SK-N-SH (cell line): ENCODE measurements around the gene SENP1.

Experiments used
- CTCF ChIP-seq: fragments of 200-600 bp; sonication (generic); IDR thresholded peaks from 2 replicates; pipeline ENCODE4 v1.6.1; 2017; ENCODE audit warnings: antibody characterized with exemption, mild to moderate bottlenecking, moderate library complexity
- FOXJ3 ChIP-seq: sonication (generic); formaldehyde crosslinking; IDR thresholded peaks from 2 replicates; pipeline ENCODE4 v1.5.1; 2020; ENCODE audit warnings: mild to moderate bottlenecking, missing genetic modification reagents
- RXRA ChIP-seq: IDR thresholded peaks from 2 replicates; pipeline ENCODE4 v1.4.0; 2012; ENCODE audit warnings: low read depth, mild to moderate bottlenecking, borderline replicate concordance
- YY1 ChIP-seq: IDR thresholded peaks from 2 replicates; pipeline ENCODE4 v1.4.0; 2012; ENCODE audit warnings: low read depth, mild to moderate bottlenecking

DNA sequence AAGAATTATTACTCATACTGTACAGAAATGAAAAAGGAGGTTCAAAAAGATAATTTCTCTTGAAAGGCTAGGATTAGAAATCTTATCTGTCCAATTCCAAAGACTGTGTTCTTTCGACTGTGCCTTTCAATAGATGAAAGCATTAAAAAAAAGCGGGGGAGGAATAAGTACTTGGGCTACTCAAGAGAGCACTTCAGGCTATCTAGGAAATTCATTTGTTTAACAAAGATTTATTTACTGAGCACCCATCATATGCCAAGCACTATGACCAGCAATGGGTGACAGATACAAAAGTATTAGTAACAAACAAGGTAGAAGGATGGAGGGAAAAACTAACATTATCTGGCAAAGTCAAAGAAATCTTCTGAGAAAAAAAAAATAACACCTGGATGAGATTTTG is 37.4 kb downstream of the SENP1 start:
- TF ChIP-seq CTCF, result no peak
- TF ChIP-seq RXRA, result no peak
- no peak for TF ChIP-seq FOXJ3
- no peak for TF ChIP-seq YY1
